ENCODE results near the gene TENT5C.

The TENT5C gene

GRCh38 chr1:117659550-117660270, 53.9 kb downstream of the TENT5C start:
- DNase-seq, result no peak

GRCh38 chr1:117660271-117660965, 54.6 kb downstream of the TENT5C start:
- no peak for DNase-seq

- no peak for DNase-seq
These were observed 55.2 kb downstream of the TENT5C start for GRCh38 chr1:117661027-117661426.

DNA sequence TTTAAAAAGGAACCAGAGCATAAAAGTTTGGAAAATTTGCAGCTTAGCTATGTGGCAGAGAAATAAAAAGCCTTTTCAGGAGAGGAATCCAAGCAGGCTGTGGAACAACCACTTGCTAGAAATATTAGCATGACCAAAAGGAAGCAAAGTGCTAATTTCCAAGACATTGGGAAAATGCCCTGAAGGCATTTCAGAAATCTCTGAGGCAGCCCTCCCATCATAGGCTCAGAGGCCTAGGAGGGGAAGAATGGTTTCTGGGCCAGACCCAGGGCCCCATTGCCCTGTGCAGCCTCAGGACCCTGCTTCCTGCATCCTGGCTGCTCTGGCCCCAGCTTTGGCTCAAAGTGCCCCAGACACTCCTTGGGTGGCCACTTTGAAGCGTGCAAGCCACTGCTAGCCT, 56.8 kb downstream of the TENT5C start:
- no peak for DNase-seq

GRCh38 chr1:117663156-117663902, 57.5 kb downstream of the TENT5C start:
- no peak for DNase-seq

DNA sequence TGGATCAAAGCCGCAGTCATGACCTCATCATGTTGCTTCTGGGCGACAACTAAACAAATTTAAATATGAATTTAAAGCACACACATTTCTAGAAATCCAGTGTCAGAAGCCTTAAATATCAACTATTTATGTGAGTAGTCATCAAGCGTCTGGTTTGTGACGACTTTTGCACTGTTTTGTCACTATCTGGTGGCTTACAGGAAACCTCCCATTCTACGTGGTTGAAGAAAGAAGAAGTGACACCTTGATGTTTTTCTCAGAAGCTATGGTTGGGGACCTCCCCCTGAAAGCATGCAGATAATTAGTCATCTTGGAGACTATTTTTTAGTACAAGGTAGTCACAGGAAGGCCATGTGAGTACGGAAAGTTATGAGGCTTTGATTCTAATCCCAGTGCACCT, 58.5 kb downstream of the TENT5C start:
- DNase-seq, result no peak

DNA sequence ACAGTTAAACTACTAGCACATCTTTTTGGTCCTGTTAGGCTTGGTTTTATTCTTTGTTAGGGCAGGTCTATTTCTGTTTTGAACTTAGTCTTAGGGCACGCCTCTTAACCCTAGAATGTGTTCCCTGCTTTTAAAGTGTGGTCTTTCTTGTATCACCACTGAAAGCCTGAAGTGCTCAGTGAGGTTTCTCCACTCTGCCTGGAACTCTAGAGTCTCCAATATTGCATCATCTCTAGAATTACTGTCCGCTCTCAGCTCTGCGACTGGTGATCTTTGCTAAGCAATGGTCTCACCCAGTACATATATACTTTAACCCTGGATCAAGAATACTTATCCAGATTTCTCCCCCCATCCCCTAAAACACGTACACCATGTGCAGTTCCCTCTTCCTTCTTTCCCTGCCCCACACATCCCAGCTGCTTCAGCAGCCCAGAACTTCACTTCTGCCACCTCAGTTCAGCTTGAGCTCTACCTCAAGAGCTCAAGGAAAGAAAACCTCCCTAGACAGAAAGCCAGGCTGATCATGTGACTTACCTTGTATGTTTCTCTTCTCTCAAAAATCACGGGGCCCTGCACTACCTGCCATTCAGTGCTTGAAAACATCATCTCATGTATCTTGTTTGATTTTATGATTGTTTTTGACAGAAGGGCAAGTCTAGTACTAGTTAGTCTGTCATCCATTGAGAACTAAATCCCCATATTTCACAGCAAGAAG, 59.9 kb downstream of the TENT5C start:
- DNase-seq, result no peak

- no peak for DNase-seq
These were observed 63.7 kb downstream of the TENT5C start for GRCh38 chr1:117669572-117669971.

GRCh38 chr1:117670976-117671780, 65.3 kb downstream of the TENT5C start:
- no peak for DNase-seq

DNA sequence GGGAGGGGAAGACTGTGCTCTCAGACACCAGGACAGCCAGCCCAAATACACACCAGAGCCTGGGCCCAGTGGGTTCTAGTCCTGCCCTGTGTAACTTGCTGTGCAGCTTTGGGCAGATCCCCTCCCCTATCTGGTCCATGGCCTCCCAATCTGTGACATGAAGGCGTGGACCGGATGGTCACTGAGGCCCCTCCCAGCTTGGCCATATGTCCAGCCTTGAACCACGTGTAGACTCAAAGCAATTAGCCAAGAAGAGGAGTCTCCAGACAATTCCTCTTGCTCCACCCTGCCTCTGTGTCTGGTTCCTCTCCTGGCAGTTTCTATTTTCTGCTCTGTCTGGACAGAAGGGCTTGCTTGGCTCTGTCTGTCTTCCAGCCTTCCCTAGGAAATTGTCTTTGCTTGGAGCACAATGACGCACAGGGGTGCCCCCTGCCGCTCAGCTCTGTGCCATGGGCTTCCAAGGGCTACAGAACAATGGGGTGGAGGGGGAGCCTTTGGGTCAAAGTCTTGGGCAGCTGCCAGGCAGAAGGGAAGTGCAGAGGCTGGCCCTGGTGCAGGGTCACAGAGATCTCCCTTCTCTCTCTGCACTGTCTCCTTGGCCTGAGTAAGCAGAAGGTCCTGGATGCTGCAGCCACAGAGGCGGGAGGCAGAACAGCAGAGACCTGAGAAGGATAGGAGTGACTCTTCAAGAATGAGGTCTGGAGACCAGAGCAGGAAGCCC, 66.1 kb downstream of the TENT5C start:
- DNase-seq, result no peak

- DNase-seq, result no peak
These were observed 66.9 kb downstream of the TENT5C start for GRCh38 chr1:117672756-117673155.

GRCh38 chr1:117673405-117673804, 67.6 kb downstream of the TENT5C start:
- DNase-seq, result no peak

DNA sequence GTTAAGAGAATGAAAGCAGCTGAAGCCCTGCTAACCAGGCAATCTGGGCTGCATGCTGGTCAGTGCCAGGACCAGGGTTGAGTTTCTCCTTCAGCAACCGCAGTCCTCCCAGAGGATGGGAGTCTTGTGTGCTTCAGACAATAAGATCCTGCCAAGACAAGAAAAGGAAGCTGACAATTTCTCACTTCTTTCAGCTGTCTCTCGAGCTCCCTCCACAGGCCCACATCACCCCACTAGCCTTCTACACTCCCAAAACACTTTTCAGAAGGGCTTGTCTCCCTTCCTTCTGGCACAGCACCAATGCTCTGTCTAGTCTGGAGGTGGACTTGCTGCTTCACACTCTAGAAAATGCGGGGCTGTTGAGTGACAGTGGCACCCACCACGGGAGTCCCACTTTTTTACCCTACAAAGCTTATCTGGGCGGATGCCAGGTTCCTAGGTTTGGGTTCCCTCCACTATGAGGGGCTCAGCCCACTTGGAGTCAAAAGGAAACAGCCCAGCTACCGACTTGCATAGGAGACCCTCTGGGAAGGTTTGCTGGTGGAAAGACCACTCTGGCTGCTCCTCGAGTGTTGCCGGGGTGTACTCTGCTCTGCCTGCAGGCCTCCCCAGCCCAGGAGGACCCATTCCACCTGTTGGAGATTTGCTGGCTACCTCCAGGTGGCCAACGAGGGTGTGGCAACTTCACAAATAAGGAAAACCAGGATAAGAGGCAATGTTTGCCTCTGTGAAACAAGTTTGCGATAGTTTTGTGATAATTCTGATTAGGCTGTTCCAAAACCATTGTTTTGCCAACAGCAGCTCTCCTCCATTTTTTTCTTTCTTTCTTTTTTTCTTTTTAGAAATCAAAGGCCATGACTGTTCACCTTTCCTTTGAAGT, 68.9 kb downstream of the TENT5C start:
- DNase-seq, result no peak

GRCh38 chr1:117675907-117676430, 70.1 kb downstream of the TENT5C start:
- DNase-seq, result no peak

DNA sequence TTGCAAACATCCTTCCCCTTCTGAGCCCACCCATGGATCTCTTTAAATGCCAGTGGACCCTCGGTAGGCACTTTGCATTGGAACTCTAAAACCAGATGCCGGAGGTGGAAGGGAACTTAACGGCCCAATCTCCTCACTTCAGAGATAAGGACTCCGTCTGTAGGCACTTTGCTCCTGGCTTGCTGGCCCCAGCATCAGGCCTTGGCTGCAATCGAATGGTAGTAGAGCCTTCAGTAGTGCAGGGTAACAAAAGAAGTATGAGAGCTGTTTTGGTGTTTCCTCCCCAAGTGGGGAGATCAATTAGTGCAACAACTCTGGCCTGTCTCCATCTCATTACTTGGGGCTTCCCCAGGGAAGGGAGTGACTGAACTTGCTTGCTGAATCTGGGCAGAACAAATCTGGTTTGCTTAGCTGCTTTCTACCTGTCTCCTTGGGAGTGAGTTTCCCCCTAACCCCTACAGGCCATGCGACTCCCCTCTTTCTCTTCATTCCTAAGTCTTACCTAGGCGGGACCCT, 70.8 kb downstream of the TENT5C start:
- DNase-seq, result no peak

All from NCI-H2029 (cell line).